ENCODE measurements around the gene BCL7A.

BCL7A gene

DNA sequence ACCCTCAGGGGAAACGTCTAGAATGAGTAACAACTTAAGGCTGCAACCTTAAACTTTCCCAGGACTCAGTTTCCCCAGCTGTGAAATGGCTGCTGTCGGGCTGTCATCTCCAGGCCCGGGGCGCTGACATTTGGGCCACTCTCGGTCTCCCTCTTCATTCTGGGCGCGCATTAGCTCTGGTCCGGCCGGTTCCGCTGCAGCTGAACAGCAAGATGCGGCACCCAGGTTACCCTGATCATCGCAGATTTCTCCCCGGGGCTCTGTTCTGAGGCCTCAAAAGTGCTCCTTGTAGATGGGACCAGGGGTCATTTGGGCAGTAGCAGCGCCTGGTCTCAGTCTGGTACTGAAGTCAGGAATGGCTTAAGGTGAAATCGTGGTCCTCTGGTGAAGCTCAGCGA is 890 bp upstream of the BCL7A start:
- Histone ChIP-seq H3K9me3 (no peaks in the 10 kb centered on the region), H3K4me1 (peaks cover 0 to 34% (median 23%) of the 10 kb centered on the region in 4 donors), H3K4me3 (peak overlapping the region; percentile 70 to 82), H3K36me3 (no peaks in the 10 kb centered on the region), H3K27me3 (no peaks in the 10 kb centered on the region), H3K27ac (peak overlapping the region; percentile 82 to 98)
- no peak for DNase-seq
- intact Hi-C loops (cut with DNase I; ENCODE audit: low total_unique reads): loop anchor here (5.0 kb wide), 1 partner anchor 103 kb away; the partner anchor contains the start of gene CFAP251
- TF ChIP-seq, protein P1, sequence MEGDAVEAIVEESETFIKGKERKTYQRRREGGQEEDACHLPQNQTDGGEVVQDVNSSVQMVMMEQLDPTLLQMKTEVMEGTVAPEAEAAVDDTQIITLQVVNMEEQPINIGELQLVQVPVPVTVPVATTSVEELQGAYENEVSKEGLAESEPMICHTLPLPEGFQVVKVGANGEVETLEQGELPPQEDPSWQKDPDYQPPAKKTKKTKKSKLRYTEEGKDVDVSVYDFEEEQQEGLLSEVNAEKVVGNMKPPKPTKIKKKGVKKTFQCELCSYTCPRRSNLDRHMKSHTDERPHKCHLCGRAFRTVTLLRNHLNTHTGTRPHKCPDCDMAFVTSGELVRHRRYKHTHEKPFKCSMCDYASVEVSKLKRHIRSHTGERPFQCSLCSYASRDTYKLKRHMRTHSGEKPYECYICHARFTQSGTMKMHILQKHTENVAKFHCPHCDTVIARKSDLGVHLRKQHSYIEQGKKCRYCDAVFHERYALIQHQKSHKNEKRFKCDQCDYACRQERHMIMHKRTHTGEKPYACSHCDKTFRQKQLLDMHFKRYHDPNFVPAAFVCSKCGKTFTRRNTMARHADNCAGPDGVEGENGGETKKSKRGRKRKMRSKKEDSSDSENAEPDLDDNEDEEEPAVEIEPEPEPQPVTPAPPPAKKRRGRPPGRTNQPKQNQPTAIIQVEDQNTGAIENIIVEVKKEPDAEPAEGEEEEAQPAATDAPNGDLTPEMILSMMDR (IDR thresholded peaks at IDR 0.05): no peak

DNA sequence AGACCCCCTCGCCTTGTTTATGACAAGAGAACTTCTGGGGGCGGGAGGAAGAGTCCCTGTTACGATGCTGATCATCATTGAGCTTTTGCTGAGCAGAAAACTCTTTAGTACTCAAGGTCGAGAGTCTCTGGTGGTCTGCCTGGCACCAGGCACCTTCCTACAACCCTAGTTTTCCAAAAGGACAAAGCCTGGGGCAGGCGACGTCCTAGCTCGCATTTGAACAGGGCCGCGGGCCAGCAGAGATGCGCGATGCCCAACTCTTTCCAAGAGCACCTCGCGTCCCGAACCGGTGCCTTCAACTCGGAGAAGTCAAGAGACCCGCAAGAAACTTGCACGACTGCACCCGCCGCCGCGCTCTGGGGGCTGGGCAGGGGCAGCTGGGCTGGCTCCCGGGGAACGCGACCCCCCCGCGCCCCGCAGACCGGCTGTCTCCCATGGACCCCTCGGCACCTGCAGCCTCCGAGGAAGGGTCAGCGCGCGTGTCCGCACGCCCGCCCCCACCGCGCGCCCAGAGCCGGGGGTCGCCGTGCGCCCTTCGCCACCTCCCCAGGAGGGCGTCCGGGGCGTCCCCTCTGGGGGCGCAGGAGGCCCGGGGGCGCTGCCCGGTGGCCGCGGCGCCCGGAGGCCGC is 377 bp upstream of the BCL7A start:
- H3K9me3 ChIP-seq: no peaks in the 10 kb centered on the region
- peak overlapping the region; percentile 70 to 82 for H3K4me3 ChIP-seq
- DNase-seq: peak in 1 of 2 donors; percentile 74
- intact Hi-C loops (cut with DNase I; ENCODE audit: low total_unique reads): loop anchor here (5.0 kb wide), 1 partner anchor 104 kb away; the partner anchor contains the start of gene CFAP251
- peak overlapping the region; percentile 82 to 98 for H3K27ac ChIP-seq
- H3K27me3 ChIP-seq: no peaks in the 10 kb centered on the region
- peaks cover 0 to 39% (median 26%) of the 10 kb centered on the region in 4 donors for H3K4me1 ChIP-seq
- TF ChIP-seq, protein P1 (IDR thresholded peaks at IDR 0.05): no peak
- no peaks in the 10 kb centered on the region for H3K36me3 ChIP-seq

DNA sequence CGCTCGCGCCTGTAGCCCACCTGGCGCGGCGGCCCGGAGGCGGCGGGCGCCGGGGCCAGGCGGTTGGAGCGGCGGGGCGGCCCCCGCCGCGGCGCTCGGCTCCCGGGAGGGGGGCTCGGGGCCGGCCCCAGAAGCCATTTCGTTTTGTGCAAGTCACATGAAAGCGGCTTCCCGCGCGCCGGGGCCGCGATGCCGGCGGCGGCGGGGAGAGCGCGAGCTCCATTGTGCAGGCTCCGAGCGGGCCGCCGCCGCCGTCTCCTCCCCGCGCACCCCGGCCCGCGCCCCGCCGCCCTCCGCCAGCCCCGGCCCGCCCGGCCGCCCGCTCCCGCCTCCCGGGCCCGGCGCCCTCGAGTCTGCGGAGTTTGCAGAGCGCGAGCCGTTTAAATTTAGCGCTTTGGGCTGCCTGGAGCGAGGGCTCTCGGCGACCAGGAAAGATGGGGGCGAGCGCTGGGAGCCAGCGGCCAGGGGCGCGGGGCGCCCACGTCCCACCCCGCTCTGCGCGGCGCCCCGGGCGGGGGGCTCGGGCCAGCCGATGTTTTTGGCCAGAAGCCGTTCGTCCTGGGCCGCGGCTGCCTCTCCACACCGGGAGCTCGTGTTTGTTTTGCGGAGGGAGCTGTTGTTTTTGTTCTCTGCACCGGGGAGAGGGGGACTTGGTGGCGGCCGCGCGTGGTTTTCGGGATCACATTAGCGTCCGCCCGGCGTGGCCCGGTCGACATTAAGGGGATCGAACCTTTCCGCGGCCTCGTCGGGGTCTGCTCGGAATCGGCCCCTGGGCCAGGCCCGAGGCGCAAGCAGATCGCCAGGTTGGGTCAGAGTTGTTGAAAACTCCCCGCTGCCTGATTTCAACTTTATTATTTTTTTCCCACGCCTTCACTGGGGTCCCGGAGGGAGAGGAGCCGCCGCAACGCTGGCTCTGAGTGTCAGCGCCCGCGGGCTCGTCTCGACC is 982 bp downstream of the BCL7A start:
- Histone ChIP-seq H3K36me3 (no peaks in the 10 kb centered on the region), H3K27me3 (no peaks in the 10 kb centered on the region), H3K9me3 (no peaks in the 10 kb centered on the region), H3K27ac (peak overlapping the region; percentile 90 to 98), H3K4me1 (peaks cover 0 to 47% (median 27%) of the 10 kb centered on the region in 4 donors), H3K4me3 (peak overlapping the region; percentile 70 to 82)
- TF ChIP-seq, protein P1 (IDR thresholded peaks at IDR 0.05): no peak
- DNase-seq: peak in 1 of 2 donors; percentile 70
- intact Hi-C loops (cut with DNase I; ENCODE audit: low total_unique reads): loop anchor here (5.0 kb wide), 1 partner anchor 105 kb away; the partner anchor contains the start of gene CFAP251

DNA sequence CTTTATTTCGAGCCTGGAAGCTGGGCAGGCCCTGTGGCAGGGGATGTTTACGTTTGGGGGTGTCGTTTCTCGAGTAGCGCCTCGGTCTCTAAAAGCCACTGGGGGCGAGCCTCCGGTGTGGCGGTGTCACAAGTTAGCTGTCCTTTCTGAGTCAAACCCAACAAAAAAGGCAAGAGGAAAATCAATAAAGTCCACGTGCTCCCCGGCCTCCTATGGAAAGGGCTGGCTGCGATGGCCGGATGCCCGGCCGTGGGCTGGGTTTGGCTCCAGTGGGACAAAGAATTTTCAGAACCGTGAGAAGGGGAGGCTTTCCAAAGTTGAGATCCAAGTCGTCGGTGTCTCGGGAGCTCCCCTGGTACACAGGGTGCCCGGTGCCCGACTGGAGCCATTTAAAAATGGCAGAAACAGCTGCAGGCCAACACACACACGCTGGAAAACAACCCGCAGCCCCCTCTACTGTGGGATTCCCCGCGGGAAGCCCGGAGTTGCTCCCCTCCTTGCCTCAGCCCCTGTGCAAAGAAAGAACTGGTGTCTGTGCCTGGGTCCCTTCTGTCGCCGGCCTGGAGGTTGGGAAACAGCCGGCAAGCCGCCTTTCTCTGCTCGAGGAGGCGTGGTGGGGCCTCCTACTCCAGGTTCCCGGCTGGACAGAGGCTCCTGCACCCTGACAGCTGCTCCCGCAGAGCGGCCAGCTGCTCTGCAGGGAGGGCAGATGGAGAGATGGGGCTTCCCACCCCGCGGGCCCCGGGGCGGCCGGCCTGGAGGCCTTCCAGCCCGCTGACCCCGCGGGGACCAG is 1.9 kb downstream of the BCL7A start:
- Histone ChIP-seq H3K27ac (peak overlapping the region; percentile 90 to 98), H3K9me3 (no peaks in the 10 kb centered on the region), H3K36me3 (no peaks in the 10 kb centered on the region), H3K4me1 (peaks cover 0 to 48% (median 28%) of the 10 kb centered on the region in 4 donors), H3K27me3 (no peaks in the 10 kb centered on the region), H3K4me3 (peak overlapping the region; percentile 70 to 82)
- peak; percentile 77 to 95 for DNase-seq
- intact Hi-C loops (cut with DNase I; ENCODE audit: low total_unique reads): loop anchor here (5.0 kb wide), 1 partner anchor 106 kb away; the partner anchor contains the start of gene CFAP251
- TF ChIP-seq, protein P1 (IDR thresholded peaks at IDR 0.05): no peak
